GM10266 (cell line): ENCODE data around the gene MPP1.

ENCODE experiments used
- DNase-seq: peaks from one replicate; pipeline ENCODE4 v3.0.0; 2012; ENCODE audit errors: extremely low spot score
- CTCF ChIP-seq: IDR thresholded peaks from 2 replicates; pipeline ENCODE4 v1.5.1; 2012; ENCODE audit warnings: mild to moderate bottlenecking, low read depth; ENCODE audit not compliant: control insufficient read depth, insufficient read depth; ENCODE audit errors: missing control alignments

The MPP1 gene

GRCh38 chrX:154737136-154737535 is 68.1 kb downstream of the MPP1 start:
- no peak for TF ChIP-seq CTCF
- no peak for DNase-seq

DNA sequence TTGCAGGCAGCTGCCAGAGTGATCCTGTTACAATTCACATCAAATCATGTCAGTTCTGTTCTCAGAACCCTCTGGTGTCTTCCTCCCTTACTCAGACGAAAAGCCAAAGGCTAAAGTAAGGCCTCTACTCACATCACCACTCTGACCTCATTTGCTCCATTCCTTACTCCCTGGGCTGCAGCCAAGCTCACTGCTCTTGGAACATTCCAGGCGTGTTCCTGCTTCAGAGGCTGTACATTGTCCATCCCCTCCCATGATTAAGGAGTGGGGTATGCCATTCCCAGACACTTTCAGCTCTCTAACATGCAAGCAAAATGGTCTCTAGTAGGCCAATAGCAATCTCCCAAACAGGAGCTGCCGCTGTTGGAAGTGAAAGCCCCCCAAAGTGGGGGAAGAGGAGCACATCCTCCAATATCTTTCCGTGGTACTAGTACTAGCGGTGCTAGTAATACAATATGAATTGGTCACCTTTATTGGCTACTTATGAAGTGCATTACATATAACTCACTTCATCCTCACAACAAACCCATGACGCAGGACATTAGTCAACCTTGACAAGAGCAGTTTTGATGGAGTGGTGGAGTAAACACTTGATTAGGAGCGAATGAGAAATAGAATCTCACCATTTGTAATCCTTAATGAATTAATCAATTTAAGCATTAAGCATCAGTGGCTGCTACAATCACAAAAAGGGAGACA is 69.4 kb downstream of the MPP1 start:
- no peak for DNase-seq
- no peak for TF ChIP-seq CTCF

DNA sequence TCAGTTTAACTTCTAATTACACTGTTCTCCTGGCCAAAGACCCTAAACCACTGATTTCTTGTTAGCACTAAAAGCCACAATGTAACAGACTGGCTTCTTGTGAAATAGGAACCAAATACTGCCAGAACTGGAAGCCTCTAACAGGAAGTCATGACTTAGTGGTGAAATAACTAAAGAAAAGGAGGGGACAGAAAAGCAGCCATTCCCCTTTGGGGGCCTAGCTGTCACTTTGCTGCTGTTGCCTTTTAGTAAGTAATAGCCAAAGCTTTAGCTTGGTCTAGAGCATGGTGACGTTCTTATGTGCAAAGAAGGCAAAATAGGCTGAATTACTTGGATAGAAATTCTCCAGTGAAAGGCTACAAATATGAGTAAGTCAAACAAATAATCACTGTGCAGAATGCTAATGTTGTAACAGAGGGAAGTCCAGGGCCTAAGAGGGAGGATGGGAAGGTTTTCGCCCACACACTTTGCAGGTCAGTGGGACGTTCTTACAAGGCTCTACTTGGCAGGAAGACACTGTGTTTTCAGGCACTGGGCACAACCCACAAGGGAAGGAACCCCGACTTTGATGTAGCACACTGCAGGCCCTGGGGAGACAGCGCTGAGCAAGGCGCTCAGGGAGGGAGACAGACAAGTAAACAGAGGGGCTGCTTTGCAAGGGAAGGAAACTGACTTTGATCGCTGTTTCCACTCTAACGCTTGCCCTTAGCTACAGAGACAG is 71.1 kb downstream of the MPP1 start:
- TF ChIP-seq CTCF = no peak
- no peak for DNase-seq

GRCh38 chrX:154733066-154733425 is 72.2 kb downstream of the MPP1 start:
- no peak for TF ChIP-seq CTCF

DNA sequence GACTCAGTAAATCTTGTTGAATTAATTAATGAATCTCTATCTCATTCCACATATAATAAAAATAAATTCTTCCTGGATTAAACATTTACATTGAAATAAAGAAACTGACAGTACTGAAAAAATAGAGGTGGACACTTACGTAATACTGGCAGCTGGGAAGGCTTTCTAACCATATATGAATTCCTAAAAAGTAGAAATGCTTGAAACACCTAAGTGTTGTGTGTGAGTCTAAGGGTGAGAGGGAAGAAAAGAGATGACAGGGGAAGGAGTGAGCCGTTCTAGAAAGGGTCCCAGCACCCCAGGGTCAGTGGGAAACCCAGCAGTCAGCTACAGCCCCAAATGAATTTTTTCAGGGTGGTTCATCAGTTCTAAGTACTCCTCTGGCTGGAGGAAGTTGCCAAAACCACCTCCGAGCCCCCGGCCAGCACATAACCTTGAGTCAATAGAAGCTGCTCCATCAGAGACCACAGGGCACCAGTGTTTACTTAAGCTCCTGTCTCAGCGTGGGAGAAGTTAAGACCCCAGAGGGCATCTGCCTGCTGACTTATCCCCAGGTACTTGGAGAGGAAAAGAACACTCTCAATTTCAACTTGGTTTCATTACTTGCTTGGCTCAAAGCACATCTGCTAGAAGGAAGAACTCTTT is 72.7 kb downstream of the MPP1 start:
- DNase-seq = no peak
- TF ChIP-seq CTCF = no peak

More at GRCh38 chrX:154733066-154733425, 72.2 kb downstream of the MPP1 start:
- DNase-seq = no peak

DNA sequence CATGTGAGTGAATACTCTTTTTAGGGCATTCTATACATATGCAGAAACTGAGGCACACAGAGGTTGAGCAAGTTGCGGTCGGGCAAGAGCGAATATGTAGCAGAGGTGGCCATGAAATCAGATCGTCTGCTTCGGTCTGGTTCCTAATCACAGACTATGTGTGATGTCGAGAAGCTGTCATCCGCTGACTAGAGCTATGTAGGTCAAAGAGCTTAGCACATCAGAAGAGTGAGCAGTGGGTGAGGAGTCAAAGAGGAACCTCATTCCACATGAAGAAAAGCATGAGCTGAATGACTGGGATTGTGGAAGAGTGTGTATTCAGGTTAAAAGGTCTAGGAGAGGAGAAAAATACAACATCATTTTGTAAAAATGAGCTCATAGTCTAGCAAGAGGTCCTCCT is 73.4 kb downstream of the MPP1 start:
- DNase-seq = no peak
- no peak for TF ChIP-seq CTCF

- no peak for DNase-seq
- TF ChIP-seq CTCF = no peak
Measured at GRCh38 chrX:154731184-154731583, 74.1 kb downstream of the MPP1 start.
